T-helper 1 cell treated with Interleukin-12 subunit alpha and Interleukin-12 subunit beta and Interleukin-4 antibody, amounts not matched to agents 30 ng/mL and 1 ng/mL, for 36 hours (primary cell): Measurements from ENCODE around the gene TNS1. TPM values are rescaled to one million over a fixed set of nuclear protein-coding genes. Genes with fewer than 3 reads are reported as not detected.

Experiments used
- intact Hi-C: fragments of 100-400 bp; cut with micrococcal nuclease; formaldehyde crosslinking; loops from one replicate; pipeline ENCODE4 v1.15.1; 2024
- total RNA-seq: library from RNA; stranded (reverse); gene quantifications from 2 replicates; pipeline ENCODE4 v1.2.3, GENCODE V29; 2022

TNS1 gene
- total RNA-seq, 1 donor from 2014 or later: 1.0 TPM

- intact Hi-C loops: no loop called here
Observed at GRCh38 chr2:217856159-217856558, 146.6 kb downstream of the TNS1 start.

DNA sequence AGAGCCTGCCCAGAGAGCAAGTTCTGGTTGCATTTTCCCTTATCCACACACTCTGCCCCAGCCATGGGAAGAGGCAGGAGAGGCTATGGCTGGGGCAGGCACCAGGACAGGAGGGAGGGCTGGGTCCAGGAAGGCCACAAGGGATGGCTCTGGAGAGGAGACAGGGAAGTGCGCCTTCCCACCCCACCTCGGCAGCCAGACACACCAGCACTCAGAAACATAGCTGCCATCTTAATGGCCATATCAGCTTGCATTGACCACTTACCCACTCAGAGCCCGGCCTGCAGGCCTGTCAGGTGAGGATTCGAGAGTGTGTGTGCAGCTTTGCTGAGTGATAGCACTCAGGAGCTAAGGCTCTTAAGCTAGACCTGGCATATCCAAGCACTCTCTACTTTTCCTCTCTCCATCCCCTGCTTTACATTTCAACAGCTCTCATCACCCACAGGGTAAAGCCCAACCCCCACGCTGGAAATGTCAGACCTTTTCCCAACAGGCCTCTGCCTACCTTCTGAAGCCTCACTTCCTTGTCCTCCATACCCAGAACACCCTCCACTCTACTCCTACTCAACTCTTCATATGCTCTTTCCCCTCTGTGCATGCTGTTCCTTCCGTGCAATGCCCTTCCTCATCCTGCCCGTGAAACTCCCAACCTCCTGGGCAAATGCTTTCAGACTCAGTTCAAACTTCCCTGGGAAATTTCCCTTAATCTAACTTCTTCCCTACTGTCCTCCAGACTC is 147.9 kb downstream of the TNS1 start:
- intact Hi-C loops: no loop called here

DNA sequence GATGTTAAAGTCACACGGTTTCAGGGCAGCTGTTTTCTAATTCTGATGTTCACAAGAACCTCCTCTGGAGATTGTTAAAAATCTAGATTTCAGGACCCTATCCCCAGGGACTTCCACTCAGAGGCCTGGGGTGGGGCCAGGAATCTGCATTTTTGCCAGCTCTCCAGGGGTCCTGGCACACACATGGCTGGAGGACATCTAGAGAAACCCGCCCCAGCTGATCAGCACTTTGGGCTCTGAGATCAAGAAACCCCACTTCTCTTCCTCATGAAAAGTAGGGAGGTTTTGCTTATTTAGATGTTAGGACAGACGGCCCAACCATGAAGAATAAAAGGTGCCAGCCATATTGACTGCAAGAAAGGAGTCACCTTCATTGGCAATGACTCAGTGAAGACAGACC is 148.8 kb downstream of the TNS1 start:
- intact Hi-C loops: no loop called here

DNA sequence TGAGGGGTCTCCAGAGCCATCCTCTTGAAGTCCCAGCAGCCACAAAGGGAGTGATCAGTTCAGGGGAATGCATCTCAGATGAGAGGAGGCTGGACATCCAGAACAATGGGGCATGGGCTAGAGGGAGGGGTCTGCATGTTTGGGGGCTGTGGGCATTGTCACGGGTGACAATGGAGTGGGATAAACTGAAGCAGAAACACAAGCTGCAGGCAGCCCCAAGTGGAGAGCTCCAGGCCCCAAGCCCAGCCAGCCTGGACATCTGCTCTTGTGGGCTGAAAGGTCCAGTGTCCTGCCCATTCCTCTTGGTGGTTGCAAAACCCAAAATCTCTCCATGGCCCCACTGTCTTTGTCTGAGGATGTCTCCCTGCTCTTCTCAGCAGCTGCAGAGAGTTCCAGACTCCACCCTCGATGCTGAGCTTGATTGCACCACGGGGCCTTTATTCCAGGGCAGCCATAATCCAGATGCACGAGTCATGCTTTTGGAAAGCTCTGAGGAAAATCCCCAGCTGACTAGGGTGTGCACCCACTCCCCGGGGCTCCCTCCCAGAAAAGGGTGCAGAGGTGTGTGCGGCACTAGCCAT is 149.4 kb downstream of the TNS1 start:
- intact Hi-C loops: no loop called here

- intact Hi-C loops: no loop called here
Observed at GRCh38 chr2:217852555-217853211, 150.1 kb downstream of the TNS1 start.

DNA sequence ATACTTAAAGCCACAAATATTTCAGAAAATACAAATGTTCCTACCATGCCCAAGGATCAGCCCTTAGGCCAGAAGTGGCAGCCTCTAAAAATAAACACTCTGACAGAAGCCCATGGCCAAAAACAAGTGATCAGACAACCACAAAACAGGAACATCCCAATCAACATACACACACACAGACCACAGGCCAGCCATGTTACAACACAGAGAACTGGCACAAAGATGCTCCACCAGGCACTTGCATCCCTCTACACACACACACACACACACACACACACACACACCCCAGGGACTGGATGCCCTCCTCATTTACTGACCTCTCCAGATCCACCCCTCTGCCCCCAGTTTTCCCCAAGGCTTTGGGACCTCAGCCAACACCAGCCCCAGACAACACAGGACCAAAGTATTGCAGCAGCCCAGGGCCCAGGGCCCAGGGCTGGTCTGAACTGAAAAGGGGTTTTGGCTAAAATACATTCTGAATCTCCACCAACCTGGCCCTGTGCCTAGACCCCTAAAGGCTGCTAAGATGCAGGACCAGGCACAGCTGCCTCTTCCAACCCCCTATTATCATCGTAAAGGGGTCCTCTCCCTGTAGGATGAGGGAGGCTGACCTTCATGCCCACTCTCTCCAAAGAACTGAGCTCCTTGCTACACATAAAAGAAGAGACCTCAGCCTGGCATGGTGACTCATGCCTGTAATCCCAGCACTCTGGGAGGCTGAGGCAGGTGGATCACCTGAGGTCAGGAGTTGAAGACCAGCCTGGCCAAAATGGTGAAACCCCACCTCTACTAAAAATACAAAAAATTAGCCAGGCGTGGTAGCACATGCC is 151.4 kb downstream of the TNS1 start:
- intact Hi-C loops: no loop called here

DNA sequence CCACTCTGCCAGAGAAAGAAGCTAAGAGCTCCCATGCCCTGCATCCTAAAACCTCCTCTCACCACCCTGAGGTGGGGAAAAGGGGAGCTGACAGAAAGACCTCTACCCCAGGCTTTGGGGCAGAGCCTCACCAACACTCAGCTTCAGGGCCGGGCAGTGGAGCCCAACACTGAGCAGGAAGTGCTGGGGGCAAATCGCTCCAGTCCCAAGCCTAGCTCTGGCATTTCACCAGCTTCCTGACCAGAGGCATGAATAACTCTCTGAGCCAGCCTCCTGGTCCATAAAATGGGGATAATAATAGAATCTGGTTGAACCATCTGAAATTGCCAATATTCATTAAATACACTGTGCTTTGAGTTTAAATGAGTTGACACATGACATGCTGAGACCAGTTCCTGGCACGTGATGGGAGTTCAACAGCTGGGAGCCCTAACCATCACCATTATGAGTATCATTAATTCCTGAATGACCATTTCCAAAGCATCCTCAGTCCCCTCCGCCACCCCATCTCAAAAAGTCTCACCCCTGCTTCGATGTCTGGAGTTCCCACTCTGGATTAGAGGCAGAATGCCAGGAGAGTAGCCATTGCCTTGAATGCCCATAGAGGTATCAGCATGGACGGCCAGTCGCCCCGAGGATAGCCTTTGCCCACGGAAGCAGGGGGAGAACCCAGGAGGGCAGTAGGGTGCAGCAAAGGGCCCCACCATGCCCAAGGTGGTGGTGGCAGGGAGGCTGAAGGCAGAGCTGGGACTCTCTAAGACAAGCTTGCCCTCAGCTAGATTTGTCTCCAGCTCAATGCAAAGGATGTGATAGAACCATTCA is 153.4 kb downstream of the TNS1 start:
- intact Hi-C loops: no loop called here

DNA sequence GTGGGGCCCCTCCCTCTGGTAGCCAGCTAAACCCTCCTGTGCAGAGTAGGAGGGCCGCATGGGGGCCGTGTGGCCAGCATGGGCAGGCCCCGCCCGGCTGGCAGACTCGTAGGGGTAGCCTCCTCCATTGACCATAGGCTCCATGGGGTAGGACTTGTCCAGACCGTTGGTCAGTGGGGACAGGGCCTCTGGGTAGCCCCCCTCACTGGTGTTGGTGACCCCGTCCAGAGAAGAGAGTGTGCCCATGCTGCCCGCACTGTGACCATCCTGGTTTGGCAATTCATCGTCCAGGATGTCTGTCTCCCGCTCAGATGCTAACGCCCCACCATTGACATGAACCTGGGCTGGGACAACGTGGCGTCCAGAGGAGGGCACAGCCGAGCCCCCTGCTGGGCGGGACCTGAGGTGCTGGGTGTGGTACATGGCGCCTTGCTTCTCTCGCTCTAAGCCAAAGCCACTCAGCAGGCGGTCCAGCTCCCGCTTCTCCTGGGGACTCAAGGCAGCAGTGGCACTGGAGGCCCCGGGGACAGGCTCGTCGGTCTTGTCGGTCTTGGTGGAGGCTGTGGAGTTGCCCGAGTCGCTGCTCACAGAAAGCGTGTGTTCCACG is 154.3 kb downstream of the TNS1 start:
- intact Hi-C loops: no loop called here

- intact Hi-C loops: no loop called here
Observed at GRCh38 chr2:217847552-217848350, 155.0 kb downstream of the TNS1 start.

DNA sequence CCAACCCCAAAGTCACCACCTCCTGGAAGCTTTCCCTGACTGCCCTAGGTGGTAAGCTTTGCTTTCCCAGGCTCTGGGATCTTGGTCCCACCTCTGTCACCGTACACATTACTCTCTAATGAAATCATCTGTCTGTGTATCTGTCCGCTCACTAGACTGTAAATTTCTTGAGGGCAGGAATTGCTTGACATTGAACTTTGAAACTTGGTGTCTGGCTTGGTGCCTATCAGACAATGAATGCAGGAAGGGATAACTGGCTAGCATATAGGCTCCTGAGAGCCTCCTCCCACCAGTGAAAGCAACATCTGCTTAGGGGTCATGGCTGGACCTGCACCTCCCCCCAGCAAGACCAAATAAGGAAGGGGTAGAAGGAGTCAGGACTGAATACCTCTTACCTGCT is 155.7 kb downstream of the TNS1 start:
- intact Hi-C loops: no loop called here

DNA sequence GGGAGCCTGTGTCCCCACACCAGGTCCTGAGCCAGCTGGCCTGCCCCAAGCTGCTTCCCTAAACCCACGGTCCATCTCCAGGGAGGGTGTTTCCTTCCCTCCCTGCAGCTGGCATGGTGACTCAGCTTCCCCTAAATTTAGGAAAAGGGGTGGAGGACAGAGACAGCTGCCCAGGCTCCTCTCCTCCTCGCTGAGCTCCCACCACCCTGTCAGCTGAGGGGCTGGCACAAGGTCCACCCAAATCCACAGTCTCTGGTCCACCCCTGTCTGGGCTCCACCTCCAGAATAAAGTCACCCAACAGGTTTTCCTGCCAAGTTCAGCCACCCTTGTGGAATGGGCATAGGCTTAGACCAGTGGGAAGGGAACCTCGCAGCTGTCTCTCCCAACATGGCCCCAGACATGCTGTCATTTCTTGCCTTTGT is 156.5 kb downstream of the TNS1 start:
- intact Hi-C loops: no loop called here

DNA sequence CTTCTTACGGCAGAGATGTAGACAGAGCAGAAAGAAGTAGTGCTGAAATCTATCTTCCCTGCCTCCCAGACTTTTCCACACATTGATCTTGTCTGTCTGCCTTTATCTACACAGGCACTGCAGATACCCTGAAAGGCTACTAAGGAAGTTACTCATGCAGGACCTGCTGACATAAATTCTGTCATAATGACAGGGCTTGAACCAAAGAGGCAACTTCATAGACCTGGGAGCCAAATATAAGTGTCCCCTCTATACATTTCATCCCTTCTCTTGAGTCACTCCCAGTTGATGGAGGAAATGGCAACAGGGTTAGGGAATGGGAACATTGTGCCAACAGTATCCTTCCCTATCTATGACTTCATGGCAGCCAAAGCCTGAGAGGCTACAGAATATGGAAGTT is 157.5 kb downstream of the TNS1 start:
- intact Hi-C loops: no loop called here

DNA sequence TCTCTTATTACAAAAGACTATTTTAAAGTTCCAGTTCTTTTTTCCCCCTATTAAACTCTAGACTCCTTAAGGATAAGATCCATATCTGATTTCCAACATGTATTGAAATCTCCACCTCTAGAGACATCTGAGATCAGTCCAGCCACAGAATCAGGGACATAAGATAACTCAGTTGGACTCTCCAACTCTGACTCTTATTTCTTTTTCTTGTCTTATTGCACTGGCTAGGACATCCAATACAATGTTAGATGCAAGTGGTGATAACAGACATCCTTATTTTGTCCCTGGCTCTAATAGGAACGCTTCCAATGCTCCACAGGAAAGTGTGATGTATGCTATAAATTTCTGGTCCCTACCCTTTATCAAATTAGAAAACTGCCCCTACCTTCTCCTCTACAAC is 158.1 kb downstream of the TNS1 start:
- intact Hi-C loops: no loop called here

DNA sequence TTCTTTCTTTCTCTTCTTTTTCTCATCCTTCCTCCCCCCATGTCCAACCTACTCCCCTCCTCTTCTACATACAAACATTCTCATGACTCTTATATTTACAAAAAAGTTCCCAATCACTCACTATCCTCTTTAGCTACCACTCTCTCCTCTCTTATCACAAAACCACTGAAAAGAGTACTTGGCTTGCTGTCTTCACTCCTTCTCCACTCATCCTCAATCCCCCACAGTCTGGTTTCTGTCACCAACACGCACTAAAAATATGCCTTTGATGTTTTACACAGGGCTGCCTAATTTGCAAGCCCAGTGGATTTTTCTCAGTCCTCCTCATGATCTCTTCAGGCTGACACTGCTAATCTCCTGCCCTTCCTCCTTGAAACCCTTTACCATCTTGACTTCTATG is 159.5 kb downstream of the TNS1 start:
- intact Hi-C loops: no loop called here

- intact Hi-C loops: no loop called here
Observed at GRCh38 chr2:217842017-217842416, 160.8 kb downstream of the TNS1 start.

- intact Hi-C loops: no loop called here
Observed at GRCh38 chr2:217840522-217840921, 162.3 kb downstream of the TNS1 start.

DNA sequence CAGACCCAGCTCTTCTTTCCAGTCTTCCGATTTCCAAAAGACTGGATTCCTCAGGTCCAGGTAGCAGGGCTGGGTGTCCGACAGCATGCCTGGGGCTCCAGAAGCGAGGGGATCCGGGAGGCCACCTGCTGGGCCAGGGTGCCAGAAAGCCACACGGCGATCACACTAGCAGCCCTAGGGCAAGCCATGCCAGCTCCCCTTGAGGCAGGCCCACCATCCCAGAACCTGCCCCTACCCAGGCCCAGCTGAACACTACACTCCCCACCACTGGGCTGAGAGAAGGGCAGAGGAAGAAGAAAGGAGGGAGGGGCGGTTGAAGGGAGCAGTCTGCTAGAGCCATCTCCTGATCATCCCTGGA is 163.1 kb downstream of the TNS1 start:
- intact Hi-C loops: no loop called here

GRCh38 chr2:217839073-217839749 is 163.6 kb downstream of the TNS1 start:
- intact Hi-C loops: no loop called here

- intact Hi-C loops: no loop called here
Observed at GRCh38 chr2:217838409-217838831, 164.4 kb downstream of the TNS1 start.
